Mesenchymal stem cell (in vitro differentiated cells and primary cell): ENCODE measurements around the gene ADAMTSL1.

Experiments used
- DNase-seq: peaks from one replicate; pipeline ENCODE4 v3.0.0-alpha.2; 2013
- H2AFZ ChIP-seq: one replicate; pipeline ENCODE4 v1.6.1; 2013; ENCODE audit warnings: low read depth, mild to moderate bottlenecking, control low read depth, inconsistent platforms, low read length, moderate library complexity
- H2AK5ac ChIP-seq: 2 replicates; pipeline ENCODE4 v1.6.1; 2013; ENCODE audit warnings: low read length, moderate library complexity, mild to moderate bottlenecking, inconsistent platforms; ENCODE audit not compliant: severe bottlenecking
- H2BK120ac ChIP-seq: one replicate; pipeline ENCODE4 v1.6.1; 2013; ENCODE audit warnings: low read depth, mild to moderate bottlenecking, inconsistent platforms, low read length, moderate library complexity
- H2BK12ac ChIP-seq, 2 experiments: one replicate each; pipeline ENCODE4 v1.6.1; 2013; ENCODE audit warnings: inconsistent platforms in 2 of 2, low read length in 2 of 2, mild to moderate bottlenecking in 2 of 2, moderate library complexity in 2 of 2, control low read depth in 1 of 2
- H2BK15ac ChIP-seq: one replicate; pipeline ENCODE4 v1.6.1; 2013; ENCODE audit warnings: mild to moderate bottlenecking, low read depth, inconsistent platforms; ENCODE audit not compliant: poor library complexity, severe bottlenecking
- H2BK5ac ChIP-seq: 2 replicates; pipeline ENCODE4 v1.6.1; 2013; ENCODE audit warnings: low read depth, mild to moderate bottlenecking, low read length, control low read depth, inconsistent platforms; ENCODE audit not compliant: poor library complexity, severe bottlenecking
- H3K14ac ChIP-seq, 2 experiments: one replicate each; pipeline ENCODE4 v1.6.1; 2013; ENCODE audit warnings: inconsistent platforms in 2 of 2, low read length in 2 of 2, control low read depth in 1 of 2, mild to moderate bottlenecking in 1 of 2, moderate library complexity in 1 of 2
- H3K18ac ChIP-seq, 2 experiments: one replicate each; pipeline ENCODE4 v1.6.1; 2013; ENCODE audit warnings: inconsistent platforms in 2 of 2, low read length in 2 of 2, control low read depth in 1 of 2, low read depth in 1 of 2, mild to moderate bottlenecking in 1 of 2
- H3K23ac ChIP-seq, 2 experiments: one replicate each; pipeline ENCODE4 v1.6.1; 2013; ENCODE audit warnings: inconsistent platforms in 2 of 2, low read length in 2 of 2, mild to moderate bottlenecking in 2 of 2, moderate library complexity in 2 of 2, control low read depth in 1 of 2
- H3K27ac ChIP-seq: 2 replicates; pipeline ENCODE4 v1.5.1; 2013; ENCODE audit warnings: mild to moderate bottlenecking, moderate library complexity, low read length, control low read depth, inconsistent platforms; ENCODE audit not compliant: poor library complexity, severe bottlenecking
- H3K27me3 ChIP-seq, 2 experiments: 2 replicates each; pipeline versions ENCODE4 v1.6.1 to v1.7.0; 2013; ENCODE audit warnings: low read length in 2 of 2, mild to moderate bottlenecking in 2 of 2, moderate library complexity in 2 of 2, control low read depth in 1 of 2, inconsistent platforms in 1 of 2; ENCODE audit not compliant: control insufficient read depth in 1 of 2, insufficient read depth in 1 of 2
- H3K36me3 ChIP-seq, 2 experiments: 2 replicates each; pipeline versions ENCODE4 v1.6.1 to v1.7.0; 2013; ENCODE audit warnings: low read length in 2 of 2, control low read depth in 1 of 2, inconsistent platforms in 1 of 2, low read depth in 1 of 2, mild to moderate bottlenecking in 1 of 2; ENCODE audit not compliant: insufficient read depth in 2 of 2, control insufficient read depth in 1 of 2
- H3K4ac ChIP-seq, 2 experiments: one replicate each; pipeline ENCODE4 v1.6.1; 2013; ENCODE audit warnings: inconsistent platforms in 2 of 2, low read length in 2 of 2, mild to moderate bottlenecking in 2 of 2, moderate library complexity in 2 of 2, control low read depth in 1 of 2, low read depth in 1 of 2
- H3K4me1 ChIP-seq: 2 replicates; pipeline ENCODE4 v1.6.1; 2013; ENCODE audit warnings: low read depth, low read length, control low read depth; ENCODE audit not compliant: control insufficient read depth, insufficient read depth
- H3K4me2 ChIP-seq: 2 replicates; pipeline ENCODE4 v1.6.1; 2013; ENCODE audit warnings: low read length, mild to moderate bottlenecking, inconsistent platforms; ENCODE audit not compliant: poor library complexity, severe bottlenecking
- H3K4me3 ChIP-seq, 2 experiments: 2 replicates each; pipeline versions ENCODE4 v1.5.1 to v1.7.0; 2013; ENCODE audit warnings: low read length in 2 of 2, mild to moderate bottlenecking in 2 of 2, control low read depth in 1 of 2, low read depth in 1 of 2; ENCODE audit not compliant: insufficient read depth in 1 of 2
- H3K79me1 ChIP-seq: replicated peaks from 2 replicates; pipeline ENCODE4 v1.6.1; 2013; ENCODE audit warnings: mild to moderate bottlenecking, control low read depth, low read length, inconsistent platforms; ENCODE audit not compliant: poor library complexity, severe bottlenecking
- H3K9ac ChIP-seq: 2 replicates; pipeline ENCODE4 v1.7.0; 2013; ENCODE audit warnings: mild to moderate bottlenecking, low read length, moderate library complexity
- H3K9me3 ChIP-seq: 2 replicates; pipeline ENCODE4 v1.7.0; 2013; ENCODE audit warnings: mild to moderate bottlenecking, low read length; ENCODE audit not compliant: control insufficient read depth
- H4K8ac ChIP-seq: one replicate; pipeline ENCODE4 v1.6.1; 2013; ENCODE audit warnings: inconsistent platforms, mild to moderate bottlenecking, low read length, moderate library complexity
- H4K91ac ChIP-seq: one replicate; pipeline ENCODE4 v1.6.1; 2013; ENCODE audit warnings: mild to moderate bottlenecking, low read length, inconsistent platforms
- WGBS: methylation state at CpG from one replicate; pipeline ENCODE4 v1.1.7; 2013; ENCODE audit warnings: mixed read lengths; 5-methylcytosine and 5-hydroxymethylcytosine counted together

Gene ADAMTSL1

GRCh38 chr9:18896531-18897179 is 422.7 kb downstream of the ADAMTSL1 start:
- no peak overlapping the region for H3K9ac ChIP-seq

GRCh38 chr9:18903450-18903849 is 429.5 kb downstream of the ADAMTSL1 start:
- no peak overlapping the region for H3K9ac ChIP-seq
- WGBS = 80% methylated on average over 1 of the region's 2 CpGs

More at GRCh38 chr9:18896531-18897179, 422.7 kb downstream of the ADAMTSL1 start:
- no peaks in the 10 kb centered on the region for H3K27me3 ChIP-seq
- DNase-seq = no peak
- no peak overlapping the region for H2AK5ac ChIP-seq
- H3K36me3 ChIP-seq = peaks cover 17 to 92% of the 10 kb centered on the region in 2 experiments
- H3K4me2 ChIP-seq = no peak overlapping the region
- H3K79me1 ChIP-seq = no peaks in the 10 kb centered on the region
- H3K9me3 ChIP-seq = peaks cover 64% of the 10 kb centered on the region
- H3K4ac ChIP-seq = no peak overlapping the region
- no peak overlapping the region for H4K8ac ChIP-seq
- H2BK120ac ChIP-seq = no peak overlapping the region
- no peaks in the 10 kb centered on the region for H3K4me1 ChIP-seq
- H2BK5ac ChIP-seq = no peak overlapping the region
- peak overlapping the region in 1 of 2 experiments; percentile 26 for H3K4me3 ChIP-seq
- no peak overlapping the region for H2BK12ac ChIP-seq
- H3K18ac ChIP-seq = no peak overlapping the region
- no peak overlapping the region for H4K91ac ChIP-seq
- H2BK15ac ChIP-seq = no peak overlapping the region
- no peak overlapping the region for H3K27ac ChIP-seq
- no peak overlapping the region for H3K23ac ChIP-seq
- H3K14ac ChIP-seq = no peak overlapping the region
- H2AFZ ChIP-seq = no peak overlapping the region
- WGBS = 82% methylated on average over 2 of the region's 2 CpGs

GRCh38 chr9:18905028-18905882 is 431.3 kb downstream of the ADAMTSL1 start:
- H3K27ac ChIP-seq = peak overlapping the region; percentile 82
- H2BK12ac ChIP-seq = no peak overlapping the region
- H4K8ac ChIP-seq = peak overlapping the region; percentile 12
- no peak overlapping the region for H3K14ac ChIP-seq
- no peaks in the 10 kb centered on the region for H3K27me3 ChIP-seq
- H2BK15ac ChIP-seq = no peak overlapping the region
- H2AK5ac ChIP-seq = peak overlapping the region; percentile 65
- H2BK120ac ChIP-seq = no peak overlapping the region
- no peak for DNase-seq
- no peak overlapping the region for H2AFZ ChIP-seq
- no peak overlapping the region for H3K18ac ChIP-seq
- peaks cover 0 to 84% of the 10 kb centered on the region in 2 experiments for H3K36me3 ChIP-seq
- H3K79me1 ChIP-seq = no peaks in the 10 kb centered on the region
- H2BK5ac ChIP-seq = peak overlapping the region; percentile 34
- no peak overlapping the region for H4K91ac ChIP-seq
- no peak overlapping the region for H3K9ac ChIP-seq
- WGBS = 85% methylated on average over 8 of the region's 11 CpGs
- H3K9me3 ChIP-seq = no peaks in the 10 kb centered on the region
- no peak overlapping the region for H3K4me3 ChIP-seq
- H3K4me2 ChIP-seq = no peak overlapping the region
- H3K4me1 ChIP-seq = peaks cover 37% of the 10 kb centered on the region
- H3K4ac ChIP-seq = no peak overlapping the region
- H3K23ac ChIP-seq = no peak overlapping the region

More at GRCh38 chr9:18903450-18903849, 429.5 kb downstream of the ADAMTSL1 start:
- Histone ChIP-seq H2BK120ac (no peak overlapping the region), H2BK15ac (no peak overlapping the region), H3K4ac (no peak overlapping the region), H3K4me3 (no peak overlapping the region), H3K27ac (no peak overlapping the region), H2BK12ac (no peak overlapping the region), H4K8ac (no peak overlapping the region), H3K36me3 (peaks cover 0 to 80% of the 10 kb centered on the region in 2 experiments), H2AK5ac (no peak overlapping the region), H3K27me3 (no peaks in the 10 kb centered on the region), H3K4me2 (no peak overlapping the region), H3K18ac (no peak overlapping the region), H3K9me3 (peaks cover 7% of the 10 kb centered on the region), H2AFZ (no peak overlapping the region), H3K14ac (no peak overlapping the region), H3K23ac (no peak overlapping the region), H4K91ac (no peak overlapping the region), H3K4me1 (peaks cover 23% of the 10 kb centered on the region), H2BK5ac (no peak overlapping the region), H3K79me1 (no peaks in the 10 kb centered on the region)
- no peak for DNase-seq
